Vagina (tissue), 2 donors: ENCODE results near the gene CASZ1. TPM values are rescaled to one million over a fixed set of nuclear protein-coding genes. Genes with fewer than 3 reads are reported as not detected.

ENCODE experiments used
- DNase-seq, 2 donors: peaks; one replicate each; pipeline ENCODE4 v3.0.0-alpha.2; 2017; ENCODE audit errors: extremely low spot score in 2 of 2
- H3K27ac ChIP-seq: fragments of 200-600 bp; sonication (generic); one replicate; pipeline ENCODE4 v1.5.1; 2019
- H3K27me3 ChIP-seq: fragments of 200-600 bp; sonication (generic); one replicate; pipeline ENCODE4 v1.5.1; 2019
- H3K36me3 ChIP-seq, 2 donors: fragments of 200-600 bp; sonication (generic); one replicate each; pipeline ENCODE4 v1.5.1; 2017 to 2019
- H3K4me1 ChIP-seq: fragments of 200-600 bp; sonication (generic); one replicate; pipeline ENCODE4 v1.5.1; 2019
- H3K4me3 ChIP-seq, 2 donors: fragments of 200-600 bp; sonication (generic); 1 replicate in 1 of 2; 2 replicates in 1 of 2; pipeline ENCODE4 v1.5.1; 2016 to 2019
- H3K9me3 ChIP-seq: fragments of 200-600 bp; sonication (generic); one replicate; pipeline ENCODE4 v1.5.1; 2019
- POLR2A ChIP-seq, 2 donors: fragments of 450-650 bp; IDR thresholded peaks; one replicate each; pipeline ENCODE4 v1.6.1; 2017; ENCODE audit warnings: antibody characterized with exemption in 2 of 2, mild to moderate bottlenecking in 2 of 2, moderate library complexity in 2 of 2
- POLR2AphosphoS5 ChIP-seq, 2 donors: sonication (generic); formaldehyde crosslinking; IDR thresholded peaks; one replicate each; pipeline ENCODE4 v1.9.0; 2017; ENCODE audit warnings: antibody characterized with exemption in 2 of 2, mild to moderate bottlenecking in 2 of 2, low read depth in 1 of 2; ENCODE audit not compliant: insufficient read depth in 1 of 2
- intact Hi-C: fragments of 100-400 bp; cut with DNase I; formaldehyde crosslinking; loops from one replicate; pipeline ENCODE4 v1.15.1; 2023
- total RNA-seq: library from RNA; depleted of rRNA; stranded (reverse); fragments of >200 nt; gene quantifications from one replicate; pipeline ENCODE4 v1.2.3, GENCODE V29; 2016
- TF ChIP-seq, protein P1 (sequence below), 3 experiments: fragments of 450-650 bp in 2 of 3; fragments of 200-600 bp in 1 of 3; sonication (generic) in 1 of 3; IDR thresholded peaks; one replicate each; pipeline ENCODE4 v1.5.1; 2017 to 2019; ENCODE audit warnings: antibody characterized with exemption in 3 of 3, mild to moderate bottlenecking in 2 of 3, moderate library complexity in 2 of 3

The CASZ1 gene
- total RNA-seq, 1 donor from 2014 or later, result 30.7 TPM

DNA sequence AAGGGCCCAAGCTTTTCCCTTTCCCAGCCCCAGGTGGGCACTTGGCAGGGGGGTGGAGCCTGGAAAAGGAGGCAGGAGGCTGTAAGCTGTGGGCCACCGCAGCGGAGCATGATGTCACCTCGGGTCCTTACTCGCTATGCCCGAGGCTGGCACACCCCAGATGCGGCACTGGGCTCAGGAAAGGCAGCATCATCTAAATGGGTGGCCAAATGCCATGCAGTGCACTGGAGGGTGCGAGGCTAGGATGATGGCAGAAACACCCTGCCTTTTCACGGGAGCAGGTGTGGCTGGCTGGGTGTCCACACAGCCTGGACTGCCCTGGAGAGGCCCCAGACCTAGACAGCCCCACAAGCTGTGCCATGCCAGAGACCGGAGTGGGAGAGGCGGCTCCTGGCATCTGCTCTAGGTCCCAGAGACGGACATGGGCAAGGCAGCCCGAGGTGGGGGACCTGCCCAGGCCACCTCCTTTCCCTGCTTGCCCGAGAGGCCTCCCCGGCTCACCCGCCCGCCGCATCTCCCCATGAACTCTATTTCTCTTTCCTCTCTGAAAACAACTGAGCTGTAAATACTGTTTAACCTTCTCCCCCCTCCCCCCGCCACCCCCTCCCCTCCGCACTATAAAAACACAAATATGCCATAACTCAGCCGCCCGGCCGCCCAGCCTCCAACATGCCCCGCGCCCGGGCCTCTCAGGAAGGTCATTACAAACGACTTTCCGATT lies 124.7 kb downstream of the CASZ1 start:
- intact Hi-C loops, result no loop called here
- Histone ChIP-seq H3K27ac (peak overlapping the region; percentile 18), H3K4me1 (peaks cover 42% of the 10 kb centered on the region), H3K9me3 (no peaks in the 10 kb centered on the region), H3K27me3 (no peaks in the 10 kb centered on the region), H3K36me3 (no peaks in the 10 kb centered on the region), H3K4me3 (no peak overlapping the region)
- TF ChIP-seq, protein P1, sequence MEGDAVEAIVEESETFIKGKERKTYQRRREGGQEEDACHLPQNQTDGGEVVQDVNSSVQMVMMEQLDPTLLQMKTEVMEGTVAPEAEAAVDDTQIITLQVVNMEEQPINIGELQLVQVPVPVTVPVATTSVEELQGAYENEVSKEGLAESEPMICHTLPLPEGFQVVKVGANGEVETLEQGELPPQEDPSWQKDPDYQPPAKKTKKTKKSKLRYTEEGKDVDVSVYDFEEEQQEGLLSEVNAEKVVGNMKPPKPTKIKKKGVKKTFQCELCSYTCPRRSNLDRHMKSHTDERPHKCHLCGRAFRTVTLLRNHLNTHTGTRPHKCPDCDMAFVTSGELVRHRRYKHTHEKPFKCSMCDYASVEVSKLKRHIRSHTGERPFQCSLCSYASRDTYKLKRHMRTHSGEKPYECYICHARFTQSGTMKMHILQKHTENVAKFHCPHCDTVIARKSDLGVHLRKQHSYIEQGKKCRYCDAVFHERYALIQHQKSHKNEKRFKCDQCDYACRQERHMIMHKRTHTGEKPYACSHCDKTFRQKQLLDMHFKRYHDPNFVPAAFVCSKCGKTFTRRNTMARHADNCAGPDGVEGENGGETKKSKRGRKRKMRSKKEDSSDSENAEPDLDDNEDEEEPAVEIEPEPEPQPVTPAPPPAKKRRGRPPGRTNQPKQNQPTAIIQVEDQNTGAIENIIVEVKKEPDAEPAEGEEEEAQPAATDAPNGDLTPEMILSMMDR (IDR thresholded peaks at IDR 0.05), result no peak
- TF ChIP-seq POLR2AphosphoS5 (IDR thresholded peaks at IDR 0.05; ENCODE audit: insufficient read depth in 1 of 2, low read depth in 1 of 2) (no peak), POLR2A (IDR thresholded peaks at IDR 0.05) (no peak)
- DNase-seq, result no peak

- Histone ChIP-seq H3K36me3 (no peaks in the 10 kb centered on the region), H3K9me3 (no peaks in the 10 kb centered on the region), H3K4me3 (no peak overlapping the region), H3K4me1 (peaks cover 41% of the 10 kb centered on the region), H3K27ac (peak overlapping the region; percentile 18), H3K27me3 (no peaks in the 10 kb centered on the region)
- no peak for DNase-seq
- no peak for TF ChIP-seq POLR2AphosphoS5 (IDR thresholded peaks at IDR 0.05; ENCODE audit: insufficient read depth in 1 of 2, low read depth in 1 of 2)
- no peak for TF ChIP-seq POLR2A (IDR thresholded peaks at IDR 0.05)
- TF ChIP-seq, protein P1 (IDR thresholded peaks at IDR 0.05), result no peak
- intact Hi-C loops, result no loop called here
These were observed 125.4 kb downstream of the CASZ1 start for GRCh38 chr1:10671090-10671489.

GRCh38 chr1:10670190-10670589 lies 126.3 kb downstream of the CASZ1 start:
- TF ChIP-seq, protein P1 (IDR thresholded peaks at IDR 0.05), result no peak
- TF ChIP-seq POLR2AphosphoS5 (IDR thresholded peaks at IDR 0.05; ENCODE audit: insufficient read depth in 1 of 2, low read depth in 1 of 2) (no peak), POLR2A (IDR thresholded peaks at IDR 0.05) (no peak)
- Histone ChIP-seq H3K4me3 (no peak overlapping the region), H3K9me3 (no peaks in the 10 kb centered on the region), H3K27ac (no peak overlapping the region), H3K4me1 (peaks cover 37% of the 10 kb centered on the region), H3K27me3 (no peaks in the 10 kb centered on the region), H3K36me3 (no peaks in the 10 kb centered on the region)
- DNase-seq, result no peak
- intact Hi-C loops, result no loop called here

GRCh38 chr1:10669570-10669969 lies 126.9 kb downstream of the CASZ1 start:
- Histone ChIP-seq H3K9me3 (no peaks in the 10 kb centered on the region), H3K27me3 (no peaks in the 10 kb centered on the region), H3K27ac (no peak overlapping the region), H3K4me1 (peaks cover 34% of the 10 kb centered on the region), H3K36me3 (no peaks in the 10 kb centered on the region), H3K4me3 (no peak overlapping the region)
- no peak for TF ChIP-seq POLR2AphosphoS5 (IDR thresholded peaks at IDR 0.05; ENCODE audit: insufficient read depth in 1 of 2, low read depth in 1 of 2)
- TF ChIP-seq POLR2A (IDR thresholded peaks at IDR 0.05), result no peak
- TF ChIP-seq, protein P1 (IDR thresholded peaks at IDR 0.05), result no peak
- DNase-seq, result no peak
- intact Hi-C loops, result no loop called here
